ENCODE measurements around the gene GRPEL2.

Gene GRPEL2

GRCh38 chr5:149338364-149338763 is 6.9 kb upstream of the GRPEL2 start:
- peaks cover under 1 to 45% (median 15%) of the 10 kb centered on the region in 11 experiments; a peak in 12 of 22 replicates for H3K36me3 ChIP-seq
- no peak overlapping the region; a peak in 1 of 22 replicates for H3K9ac ChIP-seq
- peaks cover 12 to 47% (median 34%) of the 10 kb centered on the region in 10 experiments for H3K4me1 ChIP-seq
- no peak for TF ChIP-seq Cebpa-rat (IDR thresholded peaks at IDR 0.05)
- peak overlapping the region in 1 of 11 experiments; percentile 23; a peak in 1 of 22 replicates for H3K27ac ChIP-seq
- no peak overlapping the region for H3K4me3 ChIP-seq
- peak overlapping the region in 9 of 11 experiments; percentile 12 to 85 (median 67); a peak in 17 of 22 replicates for H3K4me2 ChIP-seq
- no peaks in the 10 kb centered on the region for H3K27me3 ChIP-seq
- H3K9me3 ChIP-seq (replicated peaks in 1 of 11): no peaks in the 10 kb centered on the region
- no peaks in the 10 kb centered on the region for H4K20me1 ChIP-seq

- Histone ChIP-seq H3K4me2 (peak overlapping the region in 1 of 11 experiments; percentile 52; a peak in 1 of 22 replicates), H3K36me3 (peaks cover 0 to 25% (median 10%) of the 10 kb centered on the region in 11 experiments; a peak in 10 of 22 replicates), H4K20me1 (no peaks in the 10 kb centered on the region), H3K9me3 (replicated peaks in 1 of 11) (no peaks in the 10 kb centered on the region), H3K4me3 (no peak overlapping the region), H3K27ac (no peak overlapping the region), H3K27me3 (no peaks in the 10 kb centered on the region), H3K9ac (no peak overlapping the region), H3K4me1 (peaks cover 27 to 60% (median 47%) of the 10 kb centered on the region in 10 experiments)
- TF ChIP-seq Cebpa-rat (IDR thresholded peaks at IDR 0.05): no peak
Measured at GRCh38 chr5:149340920-149341319, 4.4 kb upstream of the GRPEL2 start.

- peaks cover 0 to 17% (median 10%) of the 10 kb centered on the region in 11 experiments; a peak in 10 of 22 replicates for H3K36me3 ChIP-seq
- H3K9ac ChIP-seq: no peak overlapping the region
- no peaks in the 10 kb centered on the region for H3K9me3 ChIP-seq (replicated peaks in 1 of 11)
- no peaks in the 10 kb centered on the region for H3K27me3 ChIP-seq
- no peak overlapping the region for H3K27ac ChIP-seq
- TF ChIP-seq Cebpa-rat (IDR thresholded peaks at IDR 0.05): no peak
- no peak overlapping the region for H3K4me3 ChIP-seq
- H3K4me2 ChIP-seq: peak overlapping the region; percentile 4 to 52 (median 31); a peak in 18 of 22 replicates
- H3K4me1 ChIP-seq: peaks cover 36 to 63% (median 57%) of the 10 kb centered on the region in 10 experiments
- H4K20me1 ChIP-seq: no peaks in the 10 kb centered on the region
Measured at GRCh38 chr5:149341876-149342275, 3.4 kb upstream of the GRPEL2 start.

- peak overlapping the region in 8 of 10 experiments; percentile 83 to 95 (median 92); a peak in 7 of 20 replicates for H3K4me3 ChIP-seq
- no peaks in the 10 kb centered on the region for H3K9me3 ChIP-seq (replicated peaks in 1 of 11)
- peaks cover 0 to 3% (median 0%) of the 10 kb centered on the region in 11 experiments; a peak in 1 of 22 replicates for H4K20me1 ChIP-seq
- H3K4me1 ChIP-seq: peaks cover 56 to 64% (median 61%) of the 10 kb centered on the region in 10 experiments
- H3K9ac ChIP-seq: peak overlapping the region in 6 of 11 experiments; percentile 83 to 94 (median 86); a peak in 5 of 22 replicates
- no peak for TF ChIP-seq Cebpa-rat (IDR thresholded peaks at IDR 0.05)
- H3K27me3 ChIP-seq: no peaks in the 10 kb centered on the region
- peak overlapping the region in 10 of 11 experiments; percentile 78 to 95 (median 90); a peak in 18 of 22 replicates for H3K27ac ChIP-seq
- peak overlapping the region; percentile 75 to 94 (median 89) for H3K4me2 ChIP-seq
- H3K36me3 ChIP-seq: peaks cover 16 to 36% (median 28%) of the 10 kb centered on the region in 11 experiments
Measured at GRCh38 chr5:149344151-149344550, 1.1 kb upstream of the GRPEL2 start.

- Histone ChIP-seq H3K36me3 (peaks cover 33 to 42% (median 37%) of the 10 kb centered on the region in 11 experiments), H3K4me2 (peak overlapping the region; percentile 76 to 96 (median 91)), H3K27me3 (no peaks in the 10 kb centered on the region), H3K4me3 (peak overlapping the region; percentile 74 to 95 (median 89)), H4K20me1 (peaks cover 0 to 3% (median 0%) of the 10 kb centered on the region in 11 experiments; a peak in 2 of 22 replicates), H3K27ac (peak overlapping the region; percentile 66 to 95 (median 90); a peak in 21 of 22 replicates), H3K4me1 (peaks cover 56 to 66% (median 61%) of the 10 kb centered on the region in 10 experiments), H3K9me3 (replicated peaks in 1 of 11) (no peaks in the 10 kb centered on the region), H3K9ac (peak overlapping the region; percentile 83 to 94 (median 87))
- TF ChIP-seq Cebpa-rat (IDR thresholded peaks at IDR 0.05): no peak
Measured at GRCh38 chr5:149345892-149346222, 558 bp downstream of the GRPEL2 start.

- Histone ChIP-seq H3K27me3 (no peaks in the 10 kb centered on the region), H3K9ac (peak overlapping the region in 1 of 11 experiments; percentile 30; a peak in 3 of 22 replicates), H3K36me3 (peaks cover 60 to 66% (median 63%) of the 10 kb centered on the region in 11 experiments), H3K9me3 (replicated peaks in 1 of 11) (no peaks in the 10 kb centered on the region), H3K4me1 (peaks cover 43 to 68% (median 61%) of the 10 kb centered on the region in 10 experiments), H4K20me1 (peaks cover 0 to 18% (median 4%) of the 10 kb centered on the region in 11 experiments; a peak in 6 of 22 replicates), H3K4me2 (peak overlapping the region; percentile 64 to 96 (median 89); a peak in 21 of 22 replicates), H3K27ac (peak overlapping the region in 3 of 11 experiments; percentile 12 to 55 (median 51); a peak in 3 of 22 replicates), H3K4me3 (peak overlapping the region in 6 of 10 experiments; percentile 8 to 95 (median 88); a peak in 6 of 20 replicates)
- TF ChIP-seq Cebpa-rat (IDR thresholded peaks at IDR 0.05): no peak
Measured at GRCh38 chr5:149348518-149348917, 3.2 kb downstream of the GRPEL2 start.

- H3K36me3 ChIP-seq: peaks cover 68 to 74% (median 72%) of the 10 kb centered on the region in 11 experiments
- no peaks in the 10 kb centered on the region for H3K27me3 ChIP-seq
- no peak for TF ChIP-seq Cebpa-rat (IDR thresholded peaks at IDR 0.05)
- H4K20me1 ChIP-seq: peaks cover 0 to 27% (median 4%) of the 10 kb centered on the region in 11 experiments; a peak in 6 of 22 replicates
- H3K4me2 ChIP-seq: no peak overlapping the region
- H3K9me3 ChIP-seq (replicated peaks in 1 of 11): no peaks in the 10 kb centered on the region
- H3K27ac ChIP-seq: 0 out of 22 replicates have a peak overlapping the region, but pooled peaks of 1 of the 11 experiments have one; percentile 55
- no peak overlapping the region for H3K4me3 ChIP-seq
- peaks cover 34 to 68% (median 61%) of the 10 kb centered on the region in 10 experiments for H3K4me1 ChIP-seq
- no peak overlapping the region for H3K9ac ChIP-seq
Measured at GRCh38 chr5:149349382-149349781, 4.1 kb downstream of the GRPEL2 start.

- Histone ChIP-seq H4K20me1 (peaks cover 0 to 29% (median 4%) of the 10 kb centered on the region in 11 experiments; a peak in 6 of 22 replicates), H3K9ac (no peak overlapping the region), H3K27me3 (no peaks in the 10 kb centered on the region), H3K4me1 (peaks cover 20 to 60% (median 48%) of the 10 kb centered on the region in 10 experiments), H3K4me3 (no peak overlapping the region), H3K4me2 (no peak overlapping the region; a peak in 1 of 22 replicates), H3K9me3 (replicated peaks in 1 of 11) (no peaks in the 10 kb centered on the region), H3K36me3 (peaks cover 78 to 93% (median 86%) of the 10 kb centered on the region in 11 experiments), H3K27ac (no peak overlapping the region)
- no peak for TF ChIP-seq Cebpa-rat (IDR thresholded peaks at IDR 0.05)
Measured at GRCh38 chr5:149352169-149352568, 6.9 kb downstream of the GRPEL2 start.

- Histone ChIP-seq H3K4me1 (peaks cover 12 to 51% (median 41%) of the 10 kb centered on the region in 10 experiments), H3K9ac (no peak overlapping the region), H3K4me3 (no peak overlapping the region), H3K27me3 (no peaks in the 10 kb centered on the region), H4K20me1 (peaks cover 0 to 29% (median 4%) of the 10 kb centered on the region in 11 experiments; a peak in 6 of 22 replicates), H3K27ac (no peak overlapping the region), H3K9me3 (replicated peaks in 1 of 11) (no peaks in the 10 kb centered on the region), H3K4me2 (peak overlapping the region in 10 of 11 experiments; percentile 0 to 67 (median 56); a peak in 18 of 22 replicates), H3K36me3 (peaks cover 64 to 75% (median 70%) of the 10 kb centered on the region in 11 experiments)
- no peak for TF ChIP-seq Cebpa-rat (IDR thresholded peaks at IDR 0.05)
Measured at GRCh38 chr5:149353911-149354310, 8.6 kb downstream of the GRPEL2 start.
